Measurements from ENCODE around the gene HOXD13. TPM values are rescaled to one million over a fixed set of nuclear protein-coding genes. Genes with fewer than 3 reads are reported as not detected.
A peak's percentile ranks its signal among the peaks of the same experiment; 100 is the strongest.

Gene HOXD13
- total RNA-seq, 2 experiments from 2014 or later: not detected

- ATAC-seq (ENCODE audit: poor library complexity): no peak
- H3K9me3 ChIP-seq (ENCODE audit: control insufficient read depth in 1 of 2, insufficient read depth in 1 of 2, low read length in 2 of 2): peaks cover 14 to 45% of the 10 kb centered on the region in 2 experiments
- no peak overlapping the region for H3K27ac ChIP-seq (ENCODE audit: low read depth in 1 of 2, low read length in 2 of 2)
- H3K4me1 ChIP-seq (ENCODE audit: insufficient read depth, low read length): peaks cover 43% of the 10 kb centered on the region
- Mint-ChIP-seq H3K36me3 (ENCODE audit: low read depth) (peaks cover 3% of the 10 kb centered on the region), H3K27ac (no peak overlapping the region), H3K9me3 (peaks cover 4% of the 10 kb centered on the region), H3K4me1 (ENCODE audit: low read depth) (peaks cover 45% of the 10 kb centered on the region), H3K4me3 (no peak overlapping the region), H3K27me3 (peaks cover 95% of the 10 kb centered on the region)
- TF ChIP-seq CTCF (IDR thresholded peaks at IDR 0.05): no peak
- intact Hi-C loops (cut with DNase I, micrococcal nuclease): loop anchor here in 1 of 2 experiments (10.0 kb wide), 1 partner anchor 1278 kb away; no protein-coding TSS in a partner anchor
- no peak overlapping the region for H3K4me3 ChIP-seq (ENCODE audit: low read length)
- H3K36me3 ChIP-seq (ENCODE audit: insufficient read depth, low read length): no peaks in the 10 kb centered on the region
- ChIA-PET CTCF (interaction anchor here (1.4 kb wide), 1 partner anchor 10 kb away, joined by 5 read pairs; no protein-coding TSS in a partner anchor), POLR2A (no interaction called here)
- peaks cover 92 to 98% of the 10 kb centered on the region in 2 experiments for H3K27me3 ChIP-seq (ENCODE audit: control insufficient read depth in 1 of 2, insufficient read depth in 2 of 2, low read length in 2 of 2)
- no peak for DNase-seq
Observed at GRCh38 chr2:176137252-176137580, 44.7 kb downstream of the HOXD13 start.

GRCh38 chr2:176137906-176138305 lies 45.4 kb downstream of the HOXD13 start:
- peaks cover 95% of the 10 kb centered on the region for H3K27me3 Mint-ChIP-seq
- peaks cover 4% of the 10 kb centered on the region for H3K9me3 Mint-ChIP-seq
- H3K4me1 ChIP-seq (ENCODE audit: insufficient read depth, low read length): peaks cover 36% of the 10 kb centered on the region
- H3K4me1 Mint-ChIP-seq (ENCODE audit: low read depth): peaks cover 41% of the 10 kb centered on the region
- H3K27ac Mint-ChIP-seq: no peak overlapping the region
- no peak overlapping the region for H3K4me3 Mint-ChIP-seq
- ChIA-PET CTCF (interaction anchor here (1.4 kb wide), 1 partner anchor 11 kb away, joined by 5 read pairs; no protein-coding TSS in a partner anchor), POLR2A (no interaction called here)
- peaks cover 3% of the 10 kb centered on the region for H3K36me3 Mint-ChIP-seq (ENCODE audit: low read depth)
- H3K9me3 ChIP-seq (ENCODE audit: control insufficient read depth in 1 of 2, insufficient read depth in 1 of 2, low read length in 2 of 2): peaks cover 14 to 45% of the 10 kb centered on the region in 2 experiments
- H3K36me3 ChIP-seq (ENCODE audit: insufficient read depth, low read length): no peaks in the 10 kb centered on the region
- intact Hi-C loops (cut with DNase I, micrococcal nuclease): loop anchor here in 1 of 2 experiments (10.0 kb wide), 1 partner anchor 1277 kb away; no protein-coding TSS in a partner anchor
- H3K27me3 ChIP-seq (ENCODE audit: control insufficient read depth in 1 of 2, insufficient read depth in 2 of 2, low read length in 2 of 2): peaks cover 92 to 98% of the 10 kb centered on the region in 2 experiments
- H3K27ac ChIP-seq (ENCODE audit: low read depth in 1 of 2, low read length in 2 of 2): no peak overlapping the region
- no peak overlapping the region for H3K4me3 ChIP-seq (ENCODE audit: low read length)
- DNase-seq: no peak
- no peak for ATAC-seq (ENCODE audit: poor library complexity)
- no peak for TF ChIP-seq CTCF (IDR thresholded peaks at IDR 0.05)

- H3K4me1 Mint-ChIP-seq (ENCODE audit: low read depth): peaks cover 41% of the 10 kb centered on the region
Observed at GRCh38 chr2:176138526-176138922, 46.0 kb downstream of the HOXD13 start.

More at GRCh38 chr2:176138526-176138922, 46.0 kb downstream of the HOXD13 start:
- Histone ChIP-seq H3K27me3 (ENCODE audit: control insufficient read depth in 1 of 2, insufficient read depth in 2 of 2, low read length in 2 of 2) (peaks cover 92 to 98% of the 10 kb centered on the region in 2 experiments), H3K9me3 (ENCODE audit: control insufficient read depth in 1 of 2, insufficient read depth in 1 of 2, low read length in 2 of 2) (peaks cover 14 to 45% of the 10 kb centered on the region in 2 experiments), H3K36me3 (ENCODE audit: insufficient read depth, low read length) (no peaks in the 10 kb centered on the region), H3K4me3 (ENCODE audit: low read length) (no peak overlapping the region), H3K4me1 (ENCODE audit: insufficient read depth, low read length) (peaks cover 36% of the 10 kb centered on the region), H3K27ac (ENCODE audit: low read depth in 1 of 2, low read length in 2 of 2) (no peak overlapping the region)
- TF ChIP-seq CTCF (IDR thresholded peaks at IDR 0.05): no peak
- H3K9me3 Mint-ChIP-seq: peaks cover 4% of the 10 kb centered on the region
- H3K36me3 Mint-ChIP-seq (ENCODE audit: low read depth): peaks cover 3% of the 10 kb centered on the region
- CTCF ChIA-PET: interaction anchor here (1.1 to 1.4 kb wide), 2 partner anchors 12 to 317 kb away, joined by 3 to 5 read pairs; no protein-coding TSS in a partner anchor
- H3K4me3 Mint-ChIP-seq: peak overlapping the region; percentile 60
- no peak for ATAC-seq (ENCODE audit: poor library complexity)
- no peak for DNase-seq
- intact Hi-C loops (cut with DNase I, micrococcal nuclease): loop anchor here in 1 of 2 experiments (10.0 kb wide), 1 partner anchor 1276 kb away; no protein-coding TSS in a partner anchor
- no peak overlapping the region for H3K27ac Mint-ChIP-seq
- peaks cover 95% of the 10 kb centered on the region for H3K27me3 Mint-ChIP-seq
- POLR2A ChIA-PET: interaction anchor here (1.0 to 1.2 kb wide), 2 partner anchors 11 to 316 kb away, joined by 3 read pairs; no protein-coding TSS in a partner anchor

All from CD4-positive, alpha-beta T cell (primary cell).